SK-N-SH treated with all-trans-retinoic acid at 6 μM for 48 hours (cell line): Measurements from ENCODE around the gene RNF103.

ENCODE experiments used
- ATAC-seq: fragments of 200-7000 bp; cut with Tn5 transposase; 3 replicates; pipeline ENCODE4 v1.9.1; 2020; ENCODE audit warnings: mild to moderate bottlenecking, moderate library complexity
- ARNTL ChIP-seq: fragments of 450-650 bp; formaldehyde crosslinking; IDR thresholded peaks from 2 replicates; pipeline ENCODE4 v1.5.0; 2020; ENCODE audit warnings: low read depth, mild to moderate bottlenecking, moderate library complexity, borderline replicate concordance
- BACH2 ChIP-seq: fragments of 250-450 bp; sonication (Bioruptor Pico); IDR thresholded peaks from 2 replicates; pipeline ENCODE4 v1.9.0; 2021; ENCODE audit warnings: mild to moderate bottlenecking, borderline replicate concordance
- CREB5 ChIP-seq: fragments of 250-450 bp; sonication (Bioruptor Pico); IDR thresholded peaks from 2 replicates; pipeline ENCODE4 v1.5.1; 2020; ENCODE audit warnings: low read depth, mild to moderate bottlenecking, moderate library complexity
- CSDC2 ChIP-seq: fragments of 250-450 bp; sonication (Bioruptor Pico); IDR thresholded peaks from 2 replicates; pipeline ENCODE4 v1.5.0; 2020; ENCODE audit warnings: mild to moderate bottlenecking, moderate library complexity
- ESRRG ChIP-seq: fragments of 250-450 bp; sonication (Bioruptor Pico); IDR thresholded peaks from 2 replicates; pipeline ENCODE4 v1.6.1; 2021; ENCODE audit warnings: mild to moderate bottlenecking
- GLIS3 ChIP-seq: fragments of 250-450 bp; sonication (Bioruptor Pico); IDR thresholded peaks from 2 replicates; pipeline ENCODE4 v1.5.0; 2020; ENCODE audit warnings: mild to moderate bottlenecking, moderate library complexity
- ISL1 ChIP-seq: fragments of 250-450 bp; sonication (Bioruptor Pico); IDR thresholded peaks from 2 replicates; pipeline ENCODE4 v2.1.2; 2022; ENCODE audit warnings: mild to moderate bottlenecking, moderate library complexity
- OSR1 ChIP-seq: fragments of 250-450 bp; sonication (Bioruptor Pico); IDR thresholded peaks from 2 replicates; pipeline ENCODE4 v1.8.0; 2022; ENCODE audit warnings: moderate library complexity, mild to moderate bottlenecking, inconsistent platforms
- PPARA ChIP-seq: fragments of 250-450 bp; sonication (Bioruptor Pico); IDR thresholded peaks from 2 replicates; pipeline ENCODE4 v1.5.0; 2020; ENCODE audit warnings: mild to moderate bottlenecking, borderline replicate concordance
- SNAI2 ChIP-seq: fragments of 250-450 bp; sonication (Bioruptor Pico); IDR thresholded peaks from 2 replicates; pipeline ENCODE4 v1.5.0; 2020; ENCODE audit warnings: mild to moderate bottlenecking, moderate library complexity
- TOX ChIP-seq: fragments of 250-450 bp; sonication (Bioruptor Pico); IDR thresholded peaks from 2 replicates; pipeline ENCODE4 v1.8.0; 2021; ENCODE audit warnings: mild to moderate bottlenecking, moderate library complexity, borderline replicate concordance
- TSHZ2 ChIP-seq: fragments of 250-450 bp; sonication (Bioruptor Pico); IDR thresholded peaks from 2 replicates; pipeline ENCODE4 v1.5.0; 2020; ENCODE audit warnings: mild to moderate bottlenecking, moderate library complexity
- ZC3H10 ChIP-seq: fragments of 250-450 bp; sonication (Bioruptor Pico); IDR thresholded peaks from 2 replicates; pipeline ENCODE4 v1.5.1; 2021; ENCODE audit warnings: mild to moderate bottlenecking, moderate library complexity
- ZFP3 ChIP-seq: fragments of 250-450 bp; sonication (Bioruptor Pico); IDR thresholded peaks from 2 replicates; pipeline ENCODE4 v1.5.0; 2020; ENCODE audit warnings: mild to moderate bottlenecking, moderate library complexity
- ZFP30 ChIP-seq: fragments of 450-650 bp; formaldehyde crosslinking; IDR thresholded peaks from 2 replicates; pipeline ENCODE4 v1.5.0; 2022; ENCODE audit warnings: mild to moderate bottlenecking, moderate library complexity
- ZNF565 ChIP-seq: fragments of 450-650 bp; formaldehyde crosslinking; conservative IDR thresholded peaks from 2 replicates; pipeline ENCODE4 v1.5.0; 2020; ENCODE audit warnings: low read depth, mild to moderate bottlenecking, moderate library complexity
- ZNF70 ChIP-seq: fragments of 450-650 bp; formaldehyde crosslinking; IDR thresholded peaks from 2 replicates; pipeline ENCODE4 v1.5.0; 2020; ENCODE audit warnings: mild to moderate bottlenecking, moderate library complexity
- ZNF8 ChIP-seq: fragments of 450-650 bp; formaldehyde crosslinking; IDR thresholded peaks from 2 replicates; pipeline ENCODE4 v1.5.0; 2020; ENCODE audit warnings: mild to moderate bottlenecking, moderate library complexity
- TF ChIP-seq, protein P1 (sequence below): fragments of 250-450 bp; sonication (Bioruptor Pico); IDR thresholded peaks from 2 replicates; pipeline ENCODE4 v1.8.0; 2021; ENCODE audit warnings: low read depth, mild to moderate bottlenecking, moderate library complexity, borderline replicate concordance
- TF ChIP-seq, protein P2 (sequence below): fragments of 250-450 bp; sonication (Bioruptor Pico); IDR thresholded peaks from 2 replicates; pipeline ENCODE4 v1.8.0; 2020; ENCODE audit warnings: mild to moderate bottlenecking, moderate library complexity, borderline replicate concordance
- TF ChIP-seq, protein P3 (sequence below): fragments of 250-450 bp; sonication (Bioruptor Pico); IDR thresholded peaks from 2 replicates; pipeline ENCODE4 v1.5.1; 2021; ENCODE audit warnings: mild to moderate bottlenecking, moderate library complexity

RNF103 gene

GRCh38 chr2:86617738-86618137 lies 5.9 kb downstream of the RNF103 start:
- ATAC-seq, result no peak
- TF ChIP-seq ZNF8 (CRISPR knock-in tag) (no peak), GLIS3 (no peak), ISL1 (CRISPR knock-in tag) (no peak), TOX (CRISPR knock-in tag) (no peak), CSDC2 (CRISPR knock-in tag) (no peak)
- TF ChIP-seq, protein P1, sequence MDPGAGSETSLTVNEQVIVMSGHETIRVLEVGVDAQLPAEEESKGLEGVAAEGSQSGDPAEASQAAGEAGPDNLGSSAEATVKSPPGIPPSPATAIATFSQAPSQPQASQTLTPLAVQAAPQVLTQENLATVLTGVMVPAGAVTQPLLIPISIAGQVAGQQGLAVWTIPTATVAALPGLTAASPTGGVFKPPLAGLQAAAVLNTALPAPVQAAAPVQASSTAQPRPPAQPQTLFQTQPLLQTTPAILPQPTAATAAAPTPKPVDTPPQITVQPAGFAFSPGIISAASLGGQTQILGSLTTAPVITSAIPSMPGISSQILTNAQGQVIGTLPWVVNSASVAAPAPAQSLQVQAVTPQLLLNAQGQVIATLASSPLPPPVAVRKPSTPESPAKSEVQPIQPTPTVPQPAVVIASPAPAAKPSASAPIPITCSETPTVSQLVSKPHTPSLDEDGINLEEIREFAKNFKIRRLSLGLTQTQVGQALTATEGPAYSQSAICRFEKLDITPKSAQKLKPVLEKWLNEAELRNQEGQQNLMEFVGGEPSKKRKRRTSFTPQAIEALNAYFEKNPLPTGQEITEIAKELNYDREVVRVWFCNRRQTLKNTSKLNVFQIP (CRISPR knock-in tag), result no peak

DNA sequence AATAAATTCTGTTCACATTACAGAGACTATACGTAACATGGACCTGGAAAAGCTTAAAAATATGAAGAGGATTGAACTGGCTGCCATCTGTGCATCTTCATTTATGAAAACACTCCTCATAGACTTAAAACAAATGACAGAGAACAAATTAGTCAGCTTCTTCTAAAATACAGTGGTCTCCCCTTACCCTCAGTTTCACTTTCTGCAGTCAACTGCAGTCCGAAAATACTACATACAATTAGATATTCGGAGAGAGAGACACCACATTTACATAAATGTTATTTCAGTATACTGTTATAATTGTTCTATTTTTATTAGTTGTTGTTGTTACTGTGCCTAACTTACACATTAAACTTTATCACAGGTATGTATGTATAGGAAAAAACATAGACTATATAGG lies 6.5 kb downstream of the RNF103 start:
- no peak for TF ChIP-seq ARNTL
- no peak for TF ChIP-seq ZC3H10 (CRISPR knock-in tag)
- no peak for TF ChIP-seq SNAI2 (CRISPR knock-in tag)
- no peak for TF ChIP-seq ESRRG (CRISPR knock-in tag)
- TF ChIP-seq ZNF8 (CRISPR knock-in tag), result no peak
- no peak for TF ChIP-seq ZNF565 (CRISPR knock-in tag)
- TF ChIP-seq CREB5 (CRISPR knock-in tag), result no peak
- TF ChIP-seq OSR1 (CRISPR knock-in tag), result no peak
- no peak for TF ChIP-seq ZFP30
- TF ChIP-seq TOX (CRISPR knock-in tag), result no peak
- no peak for TF ChIP-seq GLIS3
- TF ChIP-seq, protein P2, sequence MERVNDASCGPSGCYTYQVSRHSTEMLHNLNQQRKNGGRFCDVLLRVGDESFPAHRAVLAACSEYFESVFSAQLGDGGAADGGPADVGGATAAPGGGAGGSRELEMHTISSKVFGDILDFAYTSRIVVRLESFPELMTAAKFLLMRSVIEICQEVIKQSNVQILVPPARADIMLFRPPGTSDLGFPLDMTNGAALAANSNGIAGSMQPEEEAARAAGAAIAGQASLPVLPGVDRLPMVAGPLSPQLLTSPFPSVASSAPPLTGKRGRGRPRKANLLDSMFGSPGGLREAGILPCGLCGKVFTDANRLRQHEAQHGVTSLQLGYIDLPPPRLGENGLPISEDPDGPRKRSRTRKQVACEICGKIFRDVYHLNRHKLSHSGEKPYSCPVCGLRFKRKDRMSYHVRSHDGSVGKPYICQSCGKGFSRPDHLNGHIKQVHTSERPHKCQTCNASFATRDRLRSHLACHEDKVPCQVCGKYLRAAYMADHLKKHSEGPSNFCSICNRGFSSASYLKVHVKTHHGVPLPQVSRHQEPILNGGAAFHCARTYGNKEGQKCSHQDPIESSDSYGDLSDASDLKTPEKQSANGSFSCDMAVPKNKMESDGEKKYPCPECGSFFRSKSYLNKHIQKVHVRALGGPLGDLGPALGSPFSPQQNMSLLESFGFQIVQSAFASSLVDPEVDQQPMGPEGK, result no peak
- no peak for TF ChIP-seq BACH2 (CRISPR knock-in tag)
- TF ChIP-seq TSHZ2 (CRISPR knock-in tag), result no peak
- no peak for TF ChIP-seq CSDC2 (CRISPR knock-in tag)
- no peak for TF ChIP-seq ISL1 (CRISPR knock-in tag)
- TF ChIP-seq, protein P3, sequence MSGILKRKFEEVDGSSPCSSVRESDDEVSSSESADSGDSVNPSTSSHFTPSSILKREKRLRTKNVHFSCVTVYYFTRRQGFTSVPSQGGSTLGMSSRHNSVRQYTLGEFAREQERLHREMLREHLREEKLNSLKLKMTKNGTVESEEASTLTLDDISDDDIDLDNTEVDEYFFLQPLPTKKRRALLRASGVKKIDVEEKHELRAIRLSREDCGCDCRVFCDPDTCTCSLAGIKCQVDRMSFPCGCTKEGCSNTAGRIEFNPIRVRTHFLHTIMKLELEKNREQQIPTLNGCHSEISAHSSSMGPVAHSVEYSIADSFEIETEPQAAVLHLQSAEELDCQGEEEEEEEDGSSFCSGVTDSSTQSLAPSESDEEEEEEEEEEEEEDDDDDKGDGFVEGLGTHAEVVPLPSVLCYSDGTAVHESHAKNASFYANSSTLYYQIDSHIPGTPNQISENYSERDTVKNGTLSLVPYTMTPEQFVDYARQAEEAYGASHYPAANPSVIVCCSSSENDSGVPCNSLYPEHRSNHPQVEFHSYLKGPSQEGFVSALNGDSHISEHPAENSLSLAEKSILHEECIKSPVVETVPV (CRISPR knock-in tag), result no peak
- no peak for TF ChIP-seq PPARA (CRISPR knock-in tag)
- no peak for ATAC-seq

DNA sequence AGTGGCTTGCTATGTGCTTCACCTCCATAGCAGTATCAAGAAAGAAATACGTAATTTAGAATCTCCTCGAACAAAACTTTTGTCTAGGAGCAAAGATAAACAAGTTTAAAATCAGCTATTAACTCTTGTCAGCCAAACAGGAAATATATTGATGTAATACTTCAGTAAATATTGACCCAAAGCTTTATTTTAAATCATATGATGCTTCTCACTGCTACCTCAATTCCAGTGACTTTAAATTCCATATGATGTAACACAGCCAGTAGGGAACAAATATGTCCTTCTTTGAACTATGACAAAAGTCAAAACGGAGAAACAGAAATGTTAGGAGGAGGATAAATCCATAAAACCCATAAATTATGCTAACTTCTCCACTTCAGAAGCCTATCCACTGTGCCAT lies 7.2 kb downstream of the RNF103 start:
- ATAC-seq, result no peak
- TF ChIP-seq, protein P3 (CRISPR knock-in tag), result no peak
- TF ChIP-seq TOX (CRISPR knock-in tag), result no peak
- TF ChIP-seq, protein P2, result no peak
- no peak for TF ChIP-seq ZFP3 (CRISPR knock-in tag)
- TF ChIP-seq ZNF70, result no peak
- no peak for TF ChIP-seq OSR1 (CRISPR knock-in tag)
- TF ChIP-seq, protein P1 (CRISPR knock-in tag), result no peak
- TF ChIP-seq ARNTL, result no peak
- no peak for TF ChIP-seq ISL1 (CRISPR knock-in tag)
- no peak for TF ChIP-seq ZNF565 (CRISPR knock-in tag)
